GM21723 (cell line): Measurements from ENCODE around the gene NAP1L4.

Experiments used
- ATAC-seq: cut with Tn5 transposase; IDR thresholded peaks from one replicate; pipeline ENCODE4 v1.9.1; 2021; ENCODE audit warnings: mild to moderate bottlenecking, moderate library complexity; ENCODE audit not compliant: unreplicated experiment

The NAP1L4 gene

DNA sequence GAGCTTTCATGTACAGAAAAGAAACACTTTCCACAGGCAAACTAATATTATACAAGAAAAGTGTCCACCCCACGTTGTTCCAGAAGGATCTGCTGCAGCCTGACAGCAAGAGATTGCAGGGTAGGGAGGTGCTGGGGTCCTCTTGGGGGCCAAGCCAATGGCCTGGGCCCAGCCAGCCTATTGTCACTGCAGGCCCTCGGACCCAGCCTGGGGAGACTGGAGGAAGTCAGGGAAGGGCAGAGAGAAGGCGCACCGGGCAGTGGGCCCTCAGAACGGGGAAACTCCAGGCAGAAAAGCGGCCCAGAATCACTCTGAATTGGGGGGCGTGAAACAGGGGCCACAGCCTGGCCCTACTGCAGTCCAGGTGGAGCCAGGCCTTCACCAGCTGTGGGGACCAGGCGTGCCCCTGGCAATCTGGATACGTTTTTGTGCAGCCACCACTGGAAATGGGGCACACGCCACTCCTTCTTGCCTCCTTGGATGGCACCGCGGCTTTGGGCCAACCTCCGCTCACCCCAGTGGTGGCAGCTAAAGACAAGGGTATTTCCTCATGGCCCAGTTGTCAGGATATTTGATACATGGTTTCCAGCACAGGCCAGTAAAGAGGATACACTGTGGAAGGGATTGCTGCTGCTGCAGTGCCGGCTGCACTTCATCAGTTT, 3.9 kb upstream of the NAP1L4 start:
- no peak for ATAC-seq

DNA sequence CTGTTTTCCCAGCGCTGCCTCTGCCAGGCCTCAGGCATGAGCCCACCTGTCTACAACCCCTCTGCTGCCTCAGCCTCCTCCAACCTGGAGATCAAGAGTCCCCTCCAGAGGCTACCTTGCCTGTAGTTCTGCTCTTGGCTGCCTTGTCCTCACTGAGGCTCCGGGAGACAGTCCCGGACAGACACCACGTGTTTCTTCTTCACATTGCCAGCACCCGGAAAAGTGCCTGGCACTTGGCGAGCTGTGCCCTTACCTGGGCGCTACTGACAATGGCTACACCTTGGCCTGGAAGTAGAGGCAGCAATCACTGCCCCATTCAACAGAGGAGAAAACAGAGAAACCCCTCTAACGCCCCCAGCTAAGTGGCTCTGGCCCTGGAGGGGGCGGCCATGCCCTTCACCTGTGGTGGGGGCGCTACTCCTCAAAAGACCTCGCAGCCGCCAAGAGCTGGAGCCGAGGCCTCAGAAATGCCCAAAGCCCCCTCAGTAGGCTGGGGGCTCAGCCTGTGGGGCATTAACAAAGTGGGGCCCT, 3.0 kb upstream of the NAP1L4 start:
- no peak for ATAC-seq

DNA sequence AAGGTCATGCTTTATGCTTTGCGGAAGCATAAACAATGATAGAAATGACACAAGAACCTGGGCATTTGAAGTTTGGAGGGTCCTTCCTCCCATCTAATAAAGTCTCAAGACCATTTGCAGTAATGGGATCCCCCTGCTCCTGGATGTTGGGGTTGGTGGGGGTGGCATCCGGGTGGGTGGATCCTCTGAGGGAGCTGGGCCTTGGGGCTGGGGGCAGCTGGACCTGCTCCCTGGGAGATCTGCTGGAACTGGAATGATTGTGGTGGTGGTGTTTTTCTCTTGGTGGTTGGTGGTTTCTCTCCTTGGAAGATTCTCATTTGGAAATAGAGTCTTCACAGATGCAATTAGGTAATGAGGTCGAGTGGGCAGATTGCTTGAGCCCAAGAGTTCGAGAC, 2.2 kb upstream of the NAP1L4 start:
- ATAC-seq, result no peak

DNA sequence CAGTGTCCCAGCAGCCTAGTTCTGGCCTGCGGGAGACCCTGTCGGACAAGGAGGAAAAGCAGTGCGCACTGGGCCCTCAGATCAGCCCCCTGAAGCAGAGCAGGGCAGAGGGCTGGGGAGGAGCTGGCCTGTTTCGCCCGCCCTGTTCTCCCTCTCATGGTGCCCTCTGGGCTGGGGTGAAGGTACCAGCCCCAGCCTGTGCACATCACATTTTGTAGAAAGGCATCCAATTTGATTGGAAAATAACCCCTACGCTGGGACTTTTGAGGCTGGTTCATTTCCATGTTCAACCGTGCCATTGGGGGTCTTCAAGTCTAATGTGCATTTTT, 832 bp upstream of the NAP1L4 start:
- ATAC-seq, result no peak

DNA sequence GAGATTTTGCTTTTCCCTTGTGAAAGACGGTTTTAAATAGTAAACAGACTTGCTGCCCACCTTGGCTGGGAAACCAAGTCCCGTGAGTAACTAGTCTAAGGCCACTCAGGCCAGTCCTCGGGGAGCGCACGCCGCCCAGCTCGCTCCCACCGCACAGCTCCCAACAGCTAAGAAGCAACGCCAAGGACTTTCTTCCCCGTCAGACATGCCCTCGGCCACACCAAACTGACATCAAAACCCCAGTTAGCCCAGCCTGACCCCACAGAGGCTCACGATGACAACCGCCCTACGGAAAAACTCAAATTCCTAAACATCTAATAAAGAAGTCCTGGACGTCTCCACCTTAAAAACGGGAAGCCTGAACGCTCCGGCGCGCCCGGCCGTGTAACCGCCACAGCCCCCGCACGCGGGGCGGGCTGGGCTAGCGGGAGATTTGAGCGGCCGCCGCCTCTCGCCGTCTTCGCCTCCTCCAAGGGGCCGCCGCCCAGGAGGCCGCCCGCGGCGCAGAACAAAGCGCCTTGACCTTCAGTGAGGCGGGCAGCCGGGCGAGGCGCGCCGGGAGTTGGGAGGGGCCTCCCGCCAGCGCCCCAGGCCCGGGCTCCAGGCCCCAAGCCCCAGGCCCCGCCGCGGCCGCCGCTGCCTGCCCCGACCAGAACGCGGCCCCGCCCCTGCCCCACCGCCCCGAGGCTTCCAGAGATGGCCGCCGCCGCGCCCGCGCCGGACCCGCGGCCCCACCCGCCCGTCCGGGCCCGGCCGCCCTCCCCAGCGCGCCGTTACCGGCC, 486 bp downstream of the NAP1L4 start:
- peak; percentile 36 for ATAC-seq

DNA sequence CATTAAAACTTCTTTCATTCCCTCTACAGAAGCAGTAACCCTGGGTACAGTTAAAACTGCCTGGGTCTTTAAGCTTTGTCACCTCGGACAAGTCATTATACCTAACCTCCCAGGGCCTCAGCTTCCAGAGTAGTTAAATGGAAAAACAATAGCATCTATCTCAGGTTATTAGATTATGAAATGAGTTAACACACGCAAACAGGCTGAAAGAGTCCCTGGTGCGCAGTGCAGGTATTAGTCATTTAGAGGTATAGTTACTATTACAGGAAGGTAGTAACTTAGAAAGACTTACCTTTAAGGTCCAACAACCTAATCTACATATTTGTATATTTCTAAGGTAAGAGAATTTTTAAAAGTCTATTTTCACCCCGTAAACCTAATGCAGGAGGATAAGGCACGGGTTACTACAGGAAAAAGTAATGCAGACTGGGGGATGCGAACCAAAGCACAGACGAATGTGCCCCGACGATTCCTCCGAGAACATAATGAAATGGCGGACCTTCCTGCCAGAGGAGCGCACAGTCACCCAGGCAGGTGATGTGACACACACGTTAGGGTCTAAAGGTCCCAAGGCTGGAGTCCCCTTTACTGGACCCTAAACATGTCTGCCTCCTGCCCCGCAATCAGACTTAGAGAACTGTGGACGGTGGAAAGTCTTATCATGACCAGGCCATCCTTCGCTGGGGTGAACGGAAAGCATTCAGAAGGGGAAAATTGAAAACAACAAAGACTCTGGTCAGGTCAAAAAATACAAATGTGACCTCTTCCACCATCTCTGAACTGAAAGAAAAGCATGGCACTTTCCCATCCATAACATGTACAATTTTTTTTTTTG, 1.3 kb downstream of the NAP1L4 start:
- ATAC-seq, result no peak

DNA sequence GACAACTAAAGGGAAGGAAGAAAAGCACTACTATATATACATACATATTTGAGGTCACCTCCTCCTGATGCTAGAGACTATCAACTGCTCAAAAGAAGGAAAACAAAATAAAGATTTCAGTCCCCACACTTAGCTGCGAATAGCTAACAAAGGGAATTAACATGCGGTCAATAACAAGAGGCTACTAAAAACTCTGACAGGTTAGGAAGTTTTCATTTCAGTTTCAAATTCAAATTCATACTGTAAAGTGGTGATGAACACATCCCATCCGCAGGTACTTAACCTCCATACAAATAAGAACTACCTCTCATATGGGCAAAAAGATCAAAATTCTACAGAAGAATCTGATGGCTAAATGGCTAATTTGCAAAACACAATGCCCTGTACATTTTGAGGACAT, 2.6 kb downstream of the NAP1L4 start:
- no peak for ATAC-seq

DNA sequence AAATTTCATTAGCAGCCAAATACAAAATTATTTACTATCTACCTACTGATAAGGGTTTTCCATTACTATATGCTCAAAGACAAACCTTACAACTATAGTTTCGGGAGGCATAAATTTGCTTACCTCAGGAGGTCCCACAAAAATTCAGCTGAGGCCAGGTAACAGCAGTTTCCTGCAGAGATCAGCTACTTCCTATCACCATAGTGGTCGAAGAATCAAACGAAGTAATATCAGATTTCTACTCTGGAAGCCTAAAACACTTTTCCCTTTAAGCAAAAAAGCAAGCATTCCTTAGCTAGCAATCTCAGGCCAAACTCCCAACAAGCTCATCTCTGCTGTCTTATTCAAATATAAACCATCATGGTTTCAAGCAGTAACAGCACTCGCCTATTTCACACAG, 3.1 kb downstream of the NAP1L4 start:
- no peak for ATAC-seq

DNA sequence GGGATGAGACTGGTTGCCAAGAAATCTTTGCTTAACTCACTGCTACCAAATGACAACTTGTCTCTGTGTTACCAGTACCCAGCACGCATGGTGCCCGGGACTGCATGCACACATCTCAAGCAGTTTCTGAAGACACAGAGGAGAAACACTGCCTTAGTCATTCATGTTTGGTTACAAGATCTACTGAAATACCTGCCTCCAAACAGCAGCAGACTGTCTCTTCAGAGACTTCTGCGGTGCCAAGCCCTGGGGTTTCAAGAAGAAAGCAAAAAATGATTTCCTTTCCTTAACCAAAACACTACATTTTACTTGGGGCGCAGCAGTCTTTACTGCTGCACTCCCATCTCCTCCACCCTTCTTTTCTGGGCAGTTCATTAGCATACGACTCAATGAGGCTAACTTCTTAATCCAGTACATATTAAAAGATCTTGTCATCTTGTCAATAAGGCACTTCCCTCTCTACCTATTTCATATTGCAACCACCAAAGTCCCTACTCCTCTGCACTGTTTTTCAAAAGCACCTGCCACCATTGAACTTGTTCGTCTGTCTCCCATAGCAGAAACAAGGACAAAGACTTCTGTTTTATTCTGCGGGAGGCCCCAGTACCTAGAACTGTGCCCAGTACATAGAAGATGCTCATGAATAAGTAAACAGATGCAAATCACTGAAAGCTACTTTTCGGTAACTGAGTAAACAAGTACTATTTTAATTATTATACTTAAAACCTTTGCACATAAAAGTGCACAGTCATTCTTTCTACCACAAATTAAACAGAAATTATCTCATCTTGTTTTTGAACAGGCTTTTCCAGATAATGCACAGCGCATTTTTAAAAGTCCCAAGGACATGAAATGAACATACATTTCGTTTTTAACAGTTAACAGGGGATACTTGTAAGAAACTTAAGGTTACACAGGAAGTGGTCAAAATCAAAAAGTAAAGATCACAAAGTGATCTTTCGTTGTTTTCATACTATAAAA, 4.0 kb downstream of the NAP1L4 start:
- no peak for ATAC-seq

DNA sequence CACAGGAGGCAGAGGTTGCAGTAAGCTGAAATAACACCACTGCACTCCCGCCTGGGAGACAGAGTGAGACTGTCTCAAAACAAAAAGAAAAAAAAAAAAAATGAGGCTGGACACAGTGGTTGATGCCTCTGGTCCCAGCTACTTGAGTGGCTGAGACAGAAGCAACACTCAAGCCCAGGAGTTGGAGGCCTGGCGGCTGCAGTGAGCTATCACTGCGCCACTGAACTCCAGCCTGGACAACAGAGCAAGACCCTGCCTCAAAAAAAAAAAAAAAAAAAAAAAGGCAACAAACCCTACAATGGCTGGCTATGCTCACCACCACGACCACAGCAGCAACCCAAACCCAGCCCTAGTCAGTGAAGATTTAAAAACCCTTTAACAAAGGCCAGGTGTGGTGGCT, 8.2 kb downstream of the NAP1L4 start:
- ATAC-seq, result no peak

DNA sequence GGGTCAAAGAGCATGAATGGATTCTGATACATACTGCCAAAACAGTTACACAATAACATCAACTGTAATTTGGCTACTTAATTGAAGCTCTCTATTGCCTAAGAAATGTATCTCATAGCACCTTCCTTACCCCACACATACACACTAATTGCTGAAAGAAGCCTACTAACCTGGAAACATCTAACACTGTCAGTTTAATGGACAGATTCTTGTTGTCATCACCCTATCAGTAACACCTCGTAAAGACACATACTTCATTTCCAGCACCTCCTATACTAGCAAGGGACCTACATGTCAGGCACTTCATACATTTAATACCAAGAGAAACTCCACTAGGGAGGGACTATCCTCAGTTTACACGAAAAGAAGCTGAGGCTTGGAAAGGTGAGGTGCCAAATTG, 9.9 kb downstream of the NAP1L4 start:
- no peak for ATAC-seq

DNA sequence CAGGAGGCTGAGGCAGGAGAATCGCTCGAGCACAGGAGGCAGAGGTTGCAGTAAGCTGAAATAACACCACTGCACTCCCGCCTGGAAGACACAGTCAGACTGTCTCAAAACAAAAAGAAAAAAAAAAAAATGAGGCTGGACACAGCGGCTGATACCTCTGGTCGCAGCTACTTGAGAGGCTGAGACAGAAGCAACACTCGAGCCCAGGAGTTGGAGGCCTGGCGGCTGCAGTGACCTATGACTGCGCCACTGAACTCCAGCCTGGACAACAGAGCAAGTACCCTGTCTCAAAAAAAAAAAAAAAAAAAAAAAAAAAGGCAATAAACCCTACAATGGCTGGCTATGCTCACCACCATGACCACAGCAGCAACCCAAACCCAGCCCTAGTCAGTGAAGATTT, 11.0 kb downstream of the NAP1L4 start:
- ATAC-seq, result no peak

DNA sequence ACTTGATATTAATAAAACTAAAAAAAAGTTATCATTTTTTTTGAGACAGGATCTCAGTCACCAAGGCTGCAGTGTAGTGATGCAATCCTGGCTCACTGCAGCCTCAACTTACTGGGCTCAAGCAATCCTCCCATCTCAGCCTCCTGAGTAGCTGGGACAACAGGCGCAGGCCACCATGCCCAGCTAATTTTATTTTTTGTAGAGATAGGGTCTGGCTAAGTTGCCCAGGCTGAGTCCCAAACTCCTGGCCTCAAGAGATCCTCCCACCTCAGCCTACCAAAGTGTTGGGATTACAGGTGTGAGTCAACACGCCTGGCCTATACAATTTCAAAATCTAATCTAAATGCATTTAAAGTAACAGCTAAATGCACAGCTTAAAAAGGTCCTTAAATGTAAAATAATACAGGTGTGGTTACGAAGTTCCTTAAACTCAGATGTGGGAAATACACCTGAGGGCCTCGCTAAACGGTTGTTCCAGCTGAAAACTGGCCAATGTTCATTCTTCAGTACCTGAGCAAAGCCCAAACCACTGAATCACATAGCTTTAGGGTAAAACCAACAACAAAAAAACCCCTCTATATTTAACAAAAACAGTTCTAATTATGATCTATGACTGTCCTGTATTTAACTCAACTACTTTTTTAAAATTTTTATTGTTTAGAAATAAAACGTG, 11.8 kb downstream of the NAP1L4 start:
- no peak for ATAC-seq

DNA sequence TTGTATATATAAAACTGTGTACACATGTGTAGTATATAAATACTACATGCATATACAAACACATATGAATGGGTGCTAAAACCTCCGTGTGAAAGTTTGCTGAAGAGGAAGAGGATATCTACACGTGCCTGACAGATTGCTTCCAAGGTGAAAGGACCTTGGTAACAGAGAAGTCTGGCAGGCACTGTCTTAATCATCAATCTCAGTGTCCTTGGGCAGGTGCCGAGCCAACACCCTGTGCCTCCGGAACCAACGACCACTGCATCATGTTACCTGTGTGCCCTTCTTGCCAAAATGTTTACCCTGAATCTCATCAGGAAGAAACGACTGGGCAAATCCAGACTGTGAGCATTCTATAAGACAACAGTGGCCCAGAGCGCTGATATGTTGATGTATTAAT, 15.0 kb downstream of the NAP1L4 start:
- ATAC-seq, result no peak

DNA sequence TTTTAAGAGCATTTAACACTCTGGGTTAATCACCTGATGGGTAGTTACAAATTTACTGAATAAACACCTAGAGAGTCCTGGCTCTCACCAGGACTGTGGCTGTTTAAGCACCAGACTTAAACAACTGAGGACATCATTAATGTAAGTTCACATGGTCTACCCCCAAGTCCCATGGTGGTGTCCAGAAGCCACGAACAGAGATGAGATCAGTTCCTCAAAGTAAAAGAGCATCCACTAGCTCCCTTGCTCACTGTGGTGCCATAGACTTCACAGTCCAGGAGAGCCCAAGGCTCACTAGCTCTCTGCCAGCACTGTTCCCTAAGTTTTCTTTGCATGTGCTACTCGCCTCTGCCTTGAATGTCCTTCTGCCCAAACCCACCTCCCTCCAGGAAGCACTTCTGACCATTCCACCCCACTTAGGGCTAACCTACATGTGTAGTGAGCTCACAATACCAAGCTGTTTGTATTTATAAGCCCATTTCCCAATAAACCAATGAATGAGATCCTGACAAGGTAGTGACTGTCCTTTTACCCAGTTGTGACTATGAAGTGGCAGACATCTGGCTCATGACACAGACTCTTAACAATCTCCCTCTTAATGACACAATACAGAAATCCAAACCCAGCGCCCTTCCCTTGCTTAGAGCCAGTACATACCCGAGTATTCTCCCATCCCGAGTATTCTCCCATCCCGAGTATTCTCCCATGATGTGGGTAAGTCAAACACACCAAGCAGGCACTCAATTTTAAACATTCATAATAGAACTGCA, 15.7 kb downstream of the NAP1L4 start:
- ATAC-seq, result no peak

DNA sequence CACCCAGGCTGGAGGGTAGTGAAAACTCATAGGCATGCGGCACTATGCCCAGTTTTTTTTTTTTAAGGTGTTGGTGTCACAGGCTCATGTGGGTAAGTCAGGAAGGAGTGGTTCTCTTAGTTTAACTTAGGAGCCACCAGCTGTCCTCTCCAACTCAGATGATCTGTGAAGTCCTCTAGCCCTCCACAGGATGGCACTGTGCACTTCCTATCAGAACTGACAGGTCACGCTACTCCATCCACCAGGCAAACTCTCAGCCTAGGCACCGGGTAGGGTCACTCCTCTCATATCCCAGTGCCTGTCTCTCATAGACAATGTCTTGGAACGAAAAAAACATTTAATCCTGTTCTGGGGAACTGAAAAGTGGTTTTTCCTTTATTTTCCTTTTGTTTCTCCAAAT, 16.5 kb downstream of the NAP1L4 start:
- ATAC-seq, result no peak

DNA sequence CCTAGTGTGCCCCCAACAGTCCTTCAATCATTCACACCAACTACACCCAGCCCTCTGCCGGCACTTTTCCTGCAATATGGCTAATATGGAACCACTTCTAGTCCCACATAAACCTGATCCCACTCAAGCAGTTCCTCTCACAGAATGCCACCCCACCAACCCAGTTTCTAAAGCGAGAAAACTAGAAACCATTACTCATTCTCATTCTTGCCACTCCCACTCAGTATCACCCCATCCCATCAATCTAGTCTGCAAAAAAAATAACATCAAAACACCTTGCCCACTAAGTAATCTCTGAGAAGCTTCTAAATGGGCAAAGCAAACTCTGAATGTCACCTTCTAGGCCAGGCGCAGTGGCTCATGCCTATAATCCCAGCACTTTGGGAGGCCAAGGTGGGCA, 17.9 kb downstream of the NAP1L4 start:
- ATAC-seq, result no peak

DNA sequence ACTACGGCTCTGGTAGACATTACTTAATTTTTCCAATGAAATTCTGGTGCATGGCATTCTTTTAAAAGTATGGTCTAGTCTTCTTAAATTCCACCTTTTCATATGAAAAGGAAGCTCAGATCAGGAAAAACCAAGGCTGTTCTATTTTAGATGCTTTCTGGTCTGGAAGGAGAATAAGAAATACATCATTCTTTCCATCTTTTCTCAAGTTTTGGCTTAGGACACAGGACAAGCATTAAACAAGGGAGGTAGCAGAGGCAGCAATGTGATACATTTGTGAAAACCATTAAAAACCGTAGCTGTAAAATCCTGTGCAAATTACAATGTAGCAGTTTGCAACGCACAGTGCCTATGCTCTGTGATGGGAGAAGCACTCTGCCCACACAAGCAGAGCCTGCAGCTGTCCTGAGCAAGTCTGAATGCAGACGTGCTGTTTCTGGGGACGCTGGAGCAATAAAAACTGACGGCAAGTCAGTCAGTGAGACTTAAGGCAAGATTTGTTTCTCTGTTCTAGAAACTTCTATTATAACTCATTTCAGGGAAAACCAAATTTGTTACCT, 23.7 kb downstream of the NAP1L4 start:
- ATAC-seq, result no peak

DNA sequence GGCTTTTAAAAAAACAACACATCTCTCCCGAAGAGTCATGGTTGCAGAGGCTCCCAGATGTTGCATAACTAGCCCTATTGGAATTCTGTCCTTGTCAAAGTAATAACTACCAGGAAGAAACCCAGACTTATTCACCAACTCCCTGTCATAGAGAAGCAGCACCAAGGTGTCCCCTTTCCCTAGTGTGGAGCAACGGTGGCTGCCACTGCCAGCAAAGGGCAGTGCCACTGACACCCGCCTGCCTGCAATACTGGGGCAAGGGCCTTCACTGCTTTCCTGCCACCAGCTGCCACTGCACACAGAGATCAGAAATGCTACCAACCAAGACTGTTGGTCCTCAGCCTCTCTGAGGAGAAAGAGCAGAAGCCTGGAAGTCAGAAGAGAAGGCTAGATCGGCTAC, 27.3 kb downstream of the NAP1L4 start:
- no peak for ATAC-seq
